Panc1 (cell line): ENCODE results near the gene NOC2L. TPM values are rescaled to one million over a fixed set of nuclear protein-coding genes. Genes with fewer than 3 reads are reported as not detected.

Source experiments
- ATAC-seq: fragments of 200-7000 bp; cut with Tn5 transposase; 2 replicates; pipeline ENCODE4 v1.9.1; 2020; ENCODE audit warnings: mild to moderate bottlenecking, moderate library complexity
- BruUV-seq: library from RNA; stranded (reverse); fragments of 400-500 nt; replicated peaks from 2 replicates; lab custom pipeline; 2021; lab: Mats Ljungman, UMichigan
- CTCF ChIA-PET: fragments of 300-600 bp; sonication (Branson Sonifier 250); formaldehyde crosslinking; loops from one replicate; lab custom pipeline; 2022; ENCODE audit warnings: antibody characterized with exemption; lab: Charles Lee
- POLR2A ChIA-PET: fragments of 300-600 bp; sonication (Branson Sonifier 250); formaldehyde crosslinking; loops from one replicate; lab custom pipeline; 2022; ENCODE audit warnings: antibody characterized with exemption; lab: Charles Lee
- DNase-seq: peaks from one replicate; pipeline ENCODE4 v3.0.0-alpha.2; 2010; ENCODE audit warnings: low read depth, low spot score
- H3K27ac ChIP-seq: 2 replicates; pipeline ENCODE4 v1.5.1; 2011; ENCODE audit warnings: mild to moderate bottlenecking, low read length, inconsistent platforms
- H3K27me3 ChIP-seq: fragments of 200-500 bp; sonication (Bioruptor generic); 2 replicates; pipeline ENCODE4 v1.6.0; 2014; ENCODE audit warnings: low read length, inconsistent platforms; ENCODE audit not compliant: control insufficient read depth, insufficient read depth
- H3K36me3 ChIP-seq: fragments of 200-500 bp; sonication (Bioruptor generic); 2 replicates; pipeline ENCODE4 v1.5.1; 2014; ENCODE audit warnings: inconsistent platforms, mild to moderate bottlenecking, low read length, moderate library complexity; ENCODE audit not compliant: control insufficient read depth, insufficient read depth
- H3K4me1 ChIP-seq: 2 replicates; pipeline ENCODE4 v1.5.1; 2011; ENCODE audit warnings: inconsistent platforms, mild to moderate bottlenecking, low read length, moderate library complexity; ENCODE audit not compliant: control insufficient read depth, insufficient read depth
- H3K4me3 ChIP-seq, 2 experiments: 2 replicates each; pipeline ENCODE4 v1.5.1; 2011 to 2012; ENCODE audit warnings: low read depth in 2 of 2, low read length in 2 of 2, mild to moderate bottlenecking in 2 of 2, inconsistent platforms in 1 of 2, moderate library complexity in 1 of 2
- H3K9me3 ChIP-seq: fragments of 200-500 bp; sonication (Bioruptor generic); 2 replicates; pipeline ENCODE4 v1.5.1; 2014; ENCODE audit warnings: low read depth, mild to moderate bottlenecking, inconsistent platforms, low read length, moderate library complexity; ENCODE audit not compliant: control insufficient read depth, insufficient read depth
- CTCF ChIP-seq: fragments of 450-650 bp; IDR thresholded peaks from 2 replicates; pipeline ENCODE4 v1.5.1; 2017; ENCODE audit warnings: mild to moderate bottlenecking
- POLR2AphosphoS5 ChIP-seq: IDR thresholded peaks from 2 replicates; pipeline ENCODE4 v1.6.1; 2012; ENCODE audit warnings: mild to moderate bottlenecking, low read depth, low read length, moderate library complexity
- REST ChIP-seq, 2 experiments: IDR thresholded peaks; 2 replicates each; pipeline ENCODE4 v1.6.1; 2011 to 2012; ENCODE audit warnings: low read depth in 2 of 2, control low read depth in 1 of 2, low read length in 1 of 2, mild to moderate bottlenecking in 1 of 2, moderate library complexity in 1 of 2; ENCODE audit not compliant: insufficient read depth in 1 of 2
- SIN3A ChIP-seq: IDR thresholded peaks from 2 replicates; pipeline ENCODE4 v1.6.1; 2012; ENCODE audit warnings: low read depth, mild to moderate bottlenecking, low read length, moderate library complexity, borderline replicate concordance; ENCODE audit not compliant: insufficient read depth
- TCF7L2 ChIP-seq: IDR thresholded peaks from 2 replicates; pipeline ENCODE4 v1.6.1; 2011; ENCODE audit warnings: mild to moderate bottlenecking, low read depth, low read length, inconsistent platforms
- in situ Hi-C: cut with HindIII; loops from 2 replicates; pipeline ENCODE4 v1.10.0; 2016; ENCODE audit warnings: low sequenced_read_pairs, low pct_unique_long_range_greater_than_20kb
- intact Hi-C: fragments of 100-400 bp; cut with micrococcal nuclease; formaldehyde crosslinking; loops from one replicate; pipeline ENCODE4 v1.10.0; 2022; ENCODE audit not compliant: unreplicated experiment
- total RNA-seq: library from RNA; stranded (reverse); gene quantifications from one replicate; pipeline ENCODE4 v1.2.1, GENCODE V29; 2021; ENCODE audit not compliant: unreplicated experiment

NOC2L gene
- total RNA-seq, 1 experiment from 2014 or later, result 193 TPM

GRCh38 chr1:1005774-1006304, 46.8 kb upstream of the NOC2L start:
- TF ChIP-seq SIN3A (no peak), CTCF (no peak), POLR2AphosphoS5 (no peak), REST (IDR thresholded peaks at IDR 0.05; ENCODE audit: insufficient read depth in 1 of 2, low read depth in 2 of 2, low read length in 1 of 2) (no peak), TCF7L2 (no peak)
- H3K4me1 ChIP-seq, result peaks cover 24% of the 10 kb centered on the region
- in situ Hi-C loops, result no loop called here
- ChIA-PET CTCF (no interaction called here), POLR2A (no interaction called here)
- no peaks in the 10 kb centered on the region; the same call in 1 of the 2 replicates for H3K36me3 ChIP-seq
- ATAC-seq (no peak), DNase-seq (no peak)
- H3K27ac ChIP-seq, result no peak overlapping the region
- H3K27me3 ChIP-seq, result no peaks in the 10 kb centered on the region
- no peak overlapping the region for H3K4me3 ChIP-seq
- BruUV-seq, result no TSS peak
- H3K9me3 ChIP-seq, result no peaks in the 10 kb centered on the region
- intact Hi-C loops, result no loop called here

GRCh38 chr1:1004780-1005697, 46.0 kb upstream of the NOC2L start:
- intact Hi-C loops (no loop called here), in situ Hi-C loops (no loop called here)
- ATAC-seq (no peak), DNase-seq (no peak)
- Histone ChIP-seq H3K27me3 (no peaks in the 10 kb centered on the region), H3K27ac (0 out of 2 replicates have a peak overlapping the region, but pooled peaks have one; percentile 6), H3K36me3 (no peaks in the 10 kb centered on the region; the same call in 1 of the 2 replicates), H3K9me3 (no peaks in the 10 kb centered on the region), H3K4me1 (peaks cover 24% of the 10 kb centered on the region), H3K4me3 (no peak overlapping the region)
- ChIA-PET CTCF (no interaction called here), POLR2A (no interaction called here)
- TF ChIP-seq SIN3A (no peak), TCF7L2 (no peak), POLR2AphosphoS5 (no peak), CTCF (no peak), REST (IDR thresholded peaks at IDR 0.05; ENCODE audit: insufficient read depth in 1 of 2, low read depth in 2 of 2, low read length in 1 of 2) (no peak)
- BruUV-seq, result no TSS peak
